Stimulated activated naive CD4-positive, alpha-beta T cell (primary cell): ENCODE measurements around the gene ARG2.

Experiments used
- DNase-seq, 6 experiments: peaks; one replicate each; lab custom pipeline; 2025; lab: John Stamatoyannopoulos, UW

The ARG2 gene

DNA sequence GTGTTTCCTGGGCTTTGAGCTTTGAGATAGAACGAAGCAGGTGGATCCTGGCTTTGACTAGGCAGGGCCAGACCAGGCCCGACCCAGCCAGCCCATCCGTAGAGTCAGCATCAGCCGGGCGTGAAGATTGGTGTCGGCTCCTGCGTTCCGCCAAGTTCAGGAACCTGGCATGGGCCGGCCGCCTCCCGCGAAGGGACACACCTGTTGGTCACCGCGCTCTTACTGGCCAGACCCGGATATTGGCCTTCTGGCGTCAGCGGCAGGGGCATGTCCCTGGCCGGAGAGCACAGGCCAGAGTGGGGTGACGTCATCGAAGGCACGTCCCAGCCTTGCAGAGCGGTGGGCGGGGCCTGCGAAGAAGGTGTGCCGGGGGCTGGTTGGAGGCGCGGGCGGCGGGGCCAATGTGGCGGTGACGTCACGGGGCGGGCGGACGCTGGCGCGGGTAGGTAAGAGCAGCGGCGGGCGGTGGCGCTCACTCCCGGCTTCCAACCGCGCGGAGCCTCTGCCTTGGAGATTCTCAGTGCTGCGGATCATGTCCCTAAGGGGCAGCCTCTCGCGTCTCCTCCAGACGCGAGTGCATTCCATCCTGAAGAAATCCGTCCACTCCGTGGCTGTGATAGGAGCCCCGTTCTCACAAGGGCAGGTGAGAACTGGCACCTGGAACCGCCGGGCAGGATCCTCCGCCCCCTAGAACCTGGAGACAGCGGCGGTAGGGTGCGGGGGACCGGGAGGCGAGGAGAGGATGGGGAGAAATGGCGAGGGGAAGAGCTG lies at the start of gene ARG2:
Gene ARG2 (plus strand): TSS at position 475 of the 771 bp plus-strand sequence. CDS start 58 bp downstream, at position 533.
- DNase-seq, result peak; percentile 88 to 97 (median 93)

DNA sequence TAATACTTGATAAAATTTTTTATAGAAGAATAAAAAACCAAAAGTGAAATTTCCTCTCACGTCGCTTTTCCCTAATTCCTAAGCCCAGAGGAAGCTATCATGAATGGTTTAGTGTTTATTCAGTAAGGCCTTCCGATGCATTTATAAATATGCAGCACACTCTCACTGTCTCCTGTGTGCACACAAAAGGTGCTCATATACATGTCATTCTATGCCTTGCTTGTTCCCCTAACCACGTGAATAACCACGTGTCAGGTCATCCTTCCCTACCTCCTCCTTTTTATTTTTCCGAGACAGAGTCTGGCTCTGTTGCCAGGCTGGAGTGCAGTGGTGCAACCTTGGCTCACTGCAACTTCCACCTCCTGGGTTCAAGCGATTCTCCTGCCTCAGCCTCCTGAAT lies 49.3 kb upstream of the ARG2 start:
- no peak for DNase-seq

DNA sequence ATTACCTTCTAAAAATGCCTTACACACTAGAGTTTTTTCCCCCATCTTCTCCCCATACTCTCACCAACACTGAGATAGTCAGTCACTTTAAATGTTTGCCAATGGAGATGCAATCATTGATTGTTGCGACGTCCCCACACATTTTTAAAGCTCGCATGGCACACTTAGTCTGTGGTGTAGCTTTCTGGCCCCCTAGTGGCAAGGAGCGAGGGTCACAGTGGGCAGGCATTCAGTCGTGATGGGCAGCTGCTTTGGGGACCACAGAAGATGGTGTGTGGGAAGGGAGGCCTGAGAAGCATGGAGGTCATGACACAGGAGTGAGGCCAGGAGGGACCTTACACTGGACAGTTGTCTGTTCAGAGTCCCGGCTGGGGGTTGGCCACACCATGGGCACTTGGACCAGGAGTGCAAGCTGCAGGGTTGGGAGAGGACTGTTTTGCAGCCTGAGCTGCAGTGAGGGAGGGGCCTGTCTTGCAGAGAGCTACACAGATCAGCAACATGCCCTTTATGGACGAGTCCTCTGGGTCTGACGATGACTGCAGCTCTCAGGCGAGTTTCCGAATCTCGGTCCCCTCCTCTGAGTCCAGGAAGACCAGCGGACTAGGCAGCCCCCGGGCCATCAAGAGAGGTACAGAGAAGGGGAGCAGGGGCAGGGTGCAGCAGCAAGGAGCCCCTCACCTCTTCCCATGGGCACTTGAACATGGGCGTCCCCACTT lies 48.3 kb upstream of the ARG2 start:
- DNase-seq, result peak; percentile 34 to 77 (median 50)

DNA sequence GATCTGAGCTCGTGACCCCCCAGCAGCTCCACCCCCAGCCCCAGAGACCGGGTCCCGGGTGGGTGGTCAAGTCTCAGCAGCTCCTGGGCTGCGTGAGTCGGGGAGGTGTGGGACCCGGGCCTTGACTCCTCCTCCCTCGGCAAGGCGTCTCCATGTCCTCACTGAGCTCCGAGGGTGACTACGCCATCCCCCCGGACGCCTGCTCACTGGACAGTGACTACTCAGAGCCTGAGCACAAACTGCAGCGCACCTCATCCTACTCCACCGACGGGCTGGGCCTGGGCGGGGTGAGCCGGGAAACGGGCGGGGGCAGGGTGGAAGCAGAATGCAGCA lies 47.8 kb upstream of the ARG2 start:
- no peak for DNase-seq

DNA sequence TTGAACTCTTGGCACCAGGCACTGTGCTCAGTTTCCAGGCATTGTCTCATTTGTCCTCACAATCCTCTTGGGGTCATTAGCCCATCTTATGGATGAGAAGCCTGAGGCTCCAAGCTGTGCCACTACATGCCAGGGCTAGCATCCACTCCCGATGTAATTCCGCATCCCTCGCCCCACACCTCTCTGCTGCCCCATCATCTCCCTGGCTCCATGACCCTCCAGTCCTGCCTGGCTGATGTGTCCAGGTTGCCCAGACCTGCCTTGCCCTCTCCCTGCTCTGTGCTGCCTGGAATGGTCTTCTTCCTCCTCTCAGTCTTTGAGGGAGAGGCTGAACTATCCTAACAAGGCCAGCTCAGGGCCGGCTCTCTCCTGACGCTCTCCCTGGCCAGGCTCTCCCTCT lies 47.1 kb upstream of the ARG2 start:
- DNase-seq, result no peak

DNA sequence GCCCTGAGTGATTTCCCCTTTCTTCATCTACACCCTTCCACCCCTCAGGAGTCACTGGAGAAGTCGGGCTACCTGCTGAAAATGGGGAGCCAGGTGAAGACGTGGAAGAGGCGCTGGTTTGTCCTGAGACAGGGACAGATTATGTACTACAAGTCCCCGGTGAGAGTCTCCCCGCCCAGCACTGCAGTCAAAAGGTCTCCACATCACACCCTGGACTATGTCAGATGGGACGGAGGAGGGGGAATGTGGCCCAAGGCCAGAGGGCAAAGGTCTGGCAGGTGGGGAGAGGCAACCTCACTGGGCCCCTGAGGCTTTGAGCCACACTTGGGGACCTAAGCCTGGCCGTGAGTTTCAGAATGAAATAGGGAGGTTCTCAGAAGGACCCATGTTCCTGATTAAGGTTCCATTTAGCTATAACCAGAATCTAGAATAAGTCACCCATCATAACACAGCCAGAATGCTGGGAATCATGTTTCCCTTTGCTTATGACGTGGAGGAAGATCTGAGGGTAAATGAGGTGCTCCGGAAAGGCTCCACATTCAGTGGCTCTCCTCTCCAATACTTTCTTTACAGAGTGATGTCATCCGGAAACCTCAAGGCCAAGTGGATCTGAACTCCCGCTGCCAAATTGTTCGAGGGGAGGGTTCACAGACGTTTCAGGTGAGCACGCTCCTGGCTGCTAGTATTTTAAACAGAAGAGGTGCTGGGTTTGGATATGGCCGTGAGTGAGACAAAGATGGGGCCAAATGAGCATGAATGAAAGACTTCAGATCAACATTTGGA lies 46.3 kb upstream of the ARG2 start:
- DNase-seq, result no peak

DNA sequence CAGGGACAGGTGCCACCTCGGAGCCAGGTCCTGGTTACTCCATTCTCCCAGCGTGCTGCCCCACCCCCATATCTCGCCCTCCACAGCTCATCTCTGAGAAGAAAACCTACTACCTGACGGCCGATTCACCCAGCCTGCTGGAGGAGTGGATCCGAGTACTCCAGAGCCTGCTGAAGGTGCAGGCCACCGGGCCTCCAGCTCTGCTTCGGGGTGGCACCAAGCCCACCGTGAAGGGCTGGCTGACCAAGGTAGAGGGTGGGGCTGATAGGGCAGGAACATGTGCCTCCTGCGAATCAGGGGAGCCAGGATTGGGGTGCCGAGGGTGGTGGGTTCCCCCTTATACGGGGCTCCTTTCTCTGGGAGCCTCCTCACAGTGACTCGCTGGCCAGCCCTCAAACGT lies 45.6 kb upstream of the ARG2 start:
- DNase-seq, result no peak

DNA sequence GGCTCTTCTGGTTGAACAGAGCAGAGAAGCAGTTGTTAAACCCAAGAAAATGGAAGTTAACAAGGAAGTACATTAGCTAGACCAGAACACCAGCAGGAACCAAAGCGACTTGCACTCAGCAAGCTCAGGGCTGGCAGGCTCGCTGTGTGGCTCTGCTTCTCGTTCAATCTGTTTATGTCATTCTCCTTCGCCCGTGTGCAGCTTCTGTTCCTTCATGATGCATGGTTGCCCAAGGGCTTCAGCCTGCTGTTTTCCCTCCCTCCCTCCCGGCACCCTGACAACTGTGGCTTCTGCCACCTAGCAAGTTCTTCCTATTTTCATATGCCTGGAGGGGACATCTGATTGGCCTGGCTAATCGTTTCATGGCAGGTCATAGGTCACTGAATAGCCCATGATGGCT lies 44.9 kb upstream of the ARG2 start:
- DNase-seq, result no peak

DNA sequence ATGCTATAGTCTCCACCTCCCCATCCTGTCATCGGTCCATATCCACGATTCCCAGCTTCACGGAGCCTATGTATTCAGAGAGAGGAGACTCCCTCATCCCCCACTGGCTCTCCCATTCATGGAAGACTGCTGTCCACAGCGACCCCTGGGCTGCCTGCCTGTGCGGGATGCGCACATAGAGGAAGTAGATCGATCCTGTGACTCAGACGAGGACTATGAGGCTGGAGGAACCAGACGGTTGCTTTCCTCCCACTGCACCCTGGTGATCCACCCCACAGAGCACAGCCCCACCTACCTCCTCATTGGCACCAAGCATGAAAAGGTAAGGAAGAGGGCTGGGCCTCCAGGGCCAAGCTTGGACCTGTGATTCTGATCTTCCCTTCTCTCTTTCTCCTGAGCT lies 44.0 kb upstream of the ARG2 start:
- DNase-seq, result no peak

DNA sequence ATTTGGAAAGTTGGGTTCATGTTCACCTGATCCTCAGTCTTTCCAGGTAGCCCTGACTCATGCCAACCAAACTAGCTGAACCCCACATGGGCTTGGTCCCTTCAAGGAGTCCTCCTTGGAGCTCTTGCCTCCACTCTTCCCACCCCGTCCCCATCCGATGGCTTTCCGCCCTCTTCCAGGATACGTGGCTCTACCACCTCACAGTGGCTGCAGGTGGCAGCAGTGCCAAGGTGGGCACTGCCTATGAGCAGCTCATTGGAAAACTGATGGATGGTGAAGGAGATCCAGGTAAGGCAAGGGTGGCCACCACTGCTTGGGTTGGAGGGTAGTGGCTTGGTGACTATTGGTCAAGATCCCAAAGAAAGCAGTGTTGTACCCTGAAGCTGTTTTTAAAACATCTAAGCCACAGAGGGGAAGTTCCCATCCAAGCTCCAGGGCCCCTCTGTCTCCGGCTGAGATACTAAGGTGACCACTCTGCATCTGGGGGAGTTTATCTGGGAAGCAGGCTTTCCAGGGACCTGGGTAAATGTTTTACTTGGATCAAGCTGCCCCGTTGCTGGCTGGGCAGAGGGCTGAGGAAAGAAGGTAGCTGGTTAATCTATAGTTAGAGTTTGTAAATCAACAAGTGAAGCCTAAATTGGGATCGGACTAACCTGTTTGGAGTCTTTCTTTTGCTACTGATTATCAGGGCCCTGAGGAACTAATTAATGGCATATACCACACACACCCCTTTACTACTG lies 43.3 kb upstream of the ARG2 start:
- DNase-seq, result no peak

DNA sequence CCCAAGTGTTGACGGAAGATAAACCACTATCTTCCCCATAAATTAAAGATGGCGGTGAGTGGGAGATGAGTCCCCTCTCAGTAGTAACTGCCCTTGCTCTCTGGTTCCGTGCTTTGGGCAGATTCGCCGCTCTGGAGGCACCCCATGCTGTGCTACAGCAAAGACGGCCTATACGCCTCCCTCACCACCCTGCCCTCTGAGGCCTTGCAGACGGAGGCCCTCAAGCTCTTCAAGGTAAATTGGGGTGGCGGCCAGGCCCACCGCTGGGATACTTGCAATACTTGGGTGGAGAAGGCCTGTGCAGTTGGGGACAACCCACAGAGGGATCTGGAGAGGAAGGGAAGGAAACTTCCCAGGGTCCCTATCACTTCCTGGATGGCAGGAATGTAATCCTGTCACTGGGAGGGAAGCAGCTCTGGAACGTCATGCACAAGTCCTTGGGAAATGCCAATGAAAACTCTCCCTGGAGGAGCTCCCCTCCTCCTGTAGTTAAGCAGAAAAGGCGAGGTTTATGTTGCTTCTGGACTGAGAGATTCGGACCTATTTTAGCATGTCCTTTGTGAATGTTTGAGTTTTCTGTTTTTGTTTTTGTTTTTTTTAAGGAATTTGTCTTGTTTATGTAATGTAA lies 42.4 kb upstream of the ARG2 start:
- DNase-seq, result no peak

DNA sequence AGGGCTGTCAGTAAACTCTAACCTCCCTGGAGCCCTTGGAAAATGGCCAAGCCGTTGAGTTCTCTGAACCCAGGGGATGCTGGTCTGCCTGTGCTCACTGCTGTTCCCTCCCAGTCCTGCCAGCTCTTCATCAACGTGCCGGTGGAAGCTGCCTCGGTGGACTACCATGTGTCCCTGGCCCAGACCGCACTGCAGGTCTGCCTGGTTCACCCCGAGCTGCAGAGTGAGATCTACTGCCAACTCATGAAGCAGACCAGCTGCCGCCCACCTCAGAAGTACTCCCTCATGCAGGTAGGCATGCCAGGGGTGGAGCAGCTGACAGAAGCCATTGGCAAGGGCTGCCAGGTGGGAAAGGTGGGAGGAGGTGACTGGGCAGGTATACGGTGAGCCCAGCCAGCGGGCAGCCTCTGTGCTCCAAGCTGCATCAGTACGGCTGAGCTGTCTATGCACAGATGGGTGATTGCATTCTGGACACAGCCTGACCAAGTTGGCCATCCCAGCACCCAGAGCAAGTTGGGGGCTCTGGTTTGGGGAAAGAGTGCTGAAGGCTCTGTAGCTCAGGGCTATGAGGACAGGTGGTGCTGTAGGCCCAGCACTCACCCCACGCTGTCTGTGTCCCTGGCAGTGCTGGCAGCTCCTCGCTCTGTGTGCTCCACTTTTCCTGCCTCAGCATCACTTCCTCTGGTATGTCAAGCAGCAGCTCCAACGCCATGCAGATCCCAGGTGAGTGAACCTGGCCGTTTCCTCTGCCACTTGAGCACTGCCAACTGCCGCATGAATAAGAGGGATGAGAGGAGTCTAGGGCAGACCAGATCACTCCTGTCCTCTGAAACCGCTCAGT lies 41.6 kb upstream of the ARG2 start:
- no peak for DNase-seq

DNA sequence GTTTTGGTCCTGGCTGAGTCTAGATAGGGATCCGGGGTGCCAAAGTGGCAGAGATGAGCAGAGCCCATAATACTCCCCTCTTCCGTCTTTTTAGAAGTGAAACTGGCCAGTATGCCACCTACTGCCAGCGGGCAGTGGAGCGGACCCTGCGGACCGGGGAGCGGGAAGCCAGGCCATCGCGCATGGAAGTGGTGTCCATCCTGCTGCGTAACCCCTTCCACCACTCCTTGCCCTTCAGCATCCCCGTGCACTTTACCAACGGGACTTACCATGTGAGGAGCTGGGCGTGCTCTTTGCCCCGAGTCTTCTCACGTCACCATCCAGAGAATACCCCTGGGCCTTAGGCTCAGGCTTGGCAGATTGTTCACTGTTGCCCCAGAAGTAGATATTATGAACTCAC lies 40.7 kb upstream of the ARG2 start:
- no peak for DNase-seq

DNA sequence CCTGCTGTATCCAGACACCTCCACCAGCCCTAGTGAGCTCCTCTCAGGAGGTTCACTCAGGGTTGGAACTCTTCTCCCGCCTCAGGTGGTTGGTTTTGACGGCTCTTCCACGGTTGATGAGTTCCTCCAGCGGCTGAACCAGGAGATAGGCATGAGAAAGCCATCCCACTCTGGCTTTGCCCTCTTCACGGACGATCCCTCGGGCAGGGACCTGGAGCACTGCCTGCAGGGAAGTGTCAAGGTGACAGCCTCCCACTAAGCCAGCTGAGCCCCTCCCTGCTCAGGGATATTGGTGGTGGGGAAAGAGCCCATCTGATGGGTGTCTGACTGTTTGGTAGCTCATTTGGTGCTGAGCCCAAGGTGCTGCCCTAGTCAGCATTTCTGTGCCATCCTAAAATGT lies 40.1 kb upstream of the ARG2 start:
- DNase-seq, result no peak

DNA sequence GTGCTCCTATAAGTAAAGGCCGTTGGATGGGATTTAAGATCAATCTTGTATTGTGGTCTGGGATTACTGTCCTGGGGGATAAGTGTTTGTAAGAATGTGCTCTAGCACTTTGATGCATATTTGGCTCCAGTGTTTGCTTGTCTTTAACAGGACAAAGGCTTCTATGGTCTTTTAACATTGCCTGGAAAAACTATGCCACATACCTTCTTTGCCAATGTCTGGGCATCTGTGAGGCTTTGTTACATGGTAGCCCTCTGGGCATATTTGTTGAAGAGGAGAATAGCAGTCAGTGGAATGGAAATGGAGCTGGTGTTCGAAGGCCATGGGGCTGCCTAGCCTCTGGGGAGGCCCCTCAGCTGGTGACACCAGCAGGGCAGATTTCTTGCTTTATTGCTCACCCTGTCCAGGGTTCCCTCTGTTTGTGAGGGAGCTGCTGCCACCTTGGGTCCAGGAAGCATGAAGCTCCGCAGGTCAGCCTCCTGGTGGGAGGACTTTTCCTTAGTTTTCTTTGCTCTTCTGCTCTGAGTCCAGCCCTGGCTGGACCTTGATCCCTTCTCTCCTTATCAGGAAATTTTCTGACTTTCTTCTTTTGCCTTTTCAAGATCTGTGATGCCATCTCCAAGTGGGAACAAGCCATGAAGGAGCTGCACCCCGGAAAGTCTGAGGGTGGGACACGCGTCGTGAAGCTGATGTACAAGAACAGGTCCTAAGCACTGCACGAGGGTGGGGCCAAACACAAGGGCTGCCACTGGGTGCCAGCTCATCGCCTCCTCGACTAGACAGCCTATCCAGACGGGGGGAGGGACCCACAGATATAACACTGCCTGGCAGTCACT lies 39.2 kb upstream of the ARG2 start:
- no peak for DNase-seq

DNA sequence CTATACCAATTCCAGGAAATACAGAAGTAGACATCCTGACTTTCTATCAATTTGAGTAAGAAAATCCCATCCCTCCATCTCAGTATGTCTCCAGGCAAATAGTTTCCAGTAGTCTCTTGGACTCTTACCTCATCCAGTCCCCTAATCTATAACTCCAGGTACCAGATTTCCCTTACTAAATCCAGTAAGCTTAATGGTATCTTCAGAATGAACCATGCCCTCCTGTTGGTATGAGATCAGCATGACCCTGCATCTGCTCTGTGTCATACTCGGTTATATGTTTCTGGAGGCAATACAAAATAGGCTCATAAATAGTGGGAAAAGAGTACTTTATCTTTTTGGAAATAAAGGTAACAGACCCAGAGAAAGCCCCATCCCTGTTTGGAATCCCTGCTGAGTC lies 38.1 kb upstream of the ARG2 start:
- no peak for DNase-seq

DNA sequence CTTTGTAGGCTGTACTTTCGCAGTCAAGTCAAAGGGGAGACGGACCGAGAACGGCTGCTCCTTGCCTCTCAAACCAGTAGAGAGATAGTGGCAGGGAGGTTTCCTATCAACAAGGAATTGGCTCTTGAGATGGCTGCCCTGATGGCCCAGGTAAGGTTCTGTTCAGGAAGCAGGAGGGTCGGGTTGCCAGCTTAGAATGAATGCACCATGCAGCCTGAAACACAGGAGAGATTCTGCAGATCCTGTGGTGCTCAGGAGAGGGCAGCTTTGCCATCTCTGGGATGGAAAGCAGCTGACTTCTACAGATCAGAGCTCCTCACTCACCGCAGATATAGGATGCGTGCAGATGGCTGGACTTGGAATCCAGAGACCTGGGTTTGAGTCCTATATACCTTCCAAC lies 37.7 kb upstream of the ARG2 start:
- DNase-seq, result no peak

DNA sequence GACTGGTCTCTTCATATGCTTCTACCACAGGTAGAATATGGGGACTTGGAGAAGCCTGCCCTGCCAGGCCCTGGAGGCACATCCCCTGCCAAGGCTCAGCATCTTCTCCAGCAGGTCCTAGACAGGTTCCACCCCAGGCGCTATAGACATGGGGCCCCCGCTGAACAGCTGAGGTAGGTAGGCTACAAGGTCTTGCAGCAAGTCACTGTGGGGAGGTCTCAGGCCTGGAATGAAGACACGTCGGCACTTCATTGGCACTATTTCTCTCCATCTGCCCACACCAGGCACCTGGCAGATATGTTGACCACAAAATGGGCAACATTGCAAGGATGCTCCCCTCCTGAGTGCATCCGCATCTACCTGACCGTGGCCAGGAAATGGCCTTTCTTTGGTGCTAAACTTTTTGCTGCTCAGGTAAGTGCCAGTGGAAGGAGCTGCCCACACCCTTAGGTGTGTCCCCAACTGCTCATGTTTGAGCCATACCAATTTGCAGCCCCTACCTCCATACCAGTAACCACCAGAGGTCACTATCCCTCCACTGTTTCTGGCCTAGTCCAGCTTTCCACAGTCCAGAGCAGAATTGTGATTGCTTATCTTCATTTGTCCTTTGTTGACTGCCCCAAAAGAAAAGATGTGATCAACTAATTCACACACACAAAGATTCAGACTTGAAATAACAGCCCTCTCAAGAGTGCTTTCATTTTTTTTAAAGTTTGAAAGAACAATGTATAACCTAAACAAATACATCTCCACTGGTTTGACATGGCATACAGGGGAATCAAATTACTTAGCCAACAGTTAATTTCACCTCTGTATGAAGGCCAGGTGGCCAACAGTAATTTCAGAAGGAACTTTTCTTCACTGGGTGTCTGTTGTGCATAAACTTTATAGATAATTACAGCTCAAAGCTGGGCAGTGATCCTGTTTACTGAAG lies 35.7 kb upstream of the ARG2 start:
- peak in 4 of 6 experiments; percentile 2 to 35 (median 23) for DNase-seq

DNA sequence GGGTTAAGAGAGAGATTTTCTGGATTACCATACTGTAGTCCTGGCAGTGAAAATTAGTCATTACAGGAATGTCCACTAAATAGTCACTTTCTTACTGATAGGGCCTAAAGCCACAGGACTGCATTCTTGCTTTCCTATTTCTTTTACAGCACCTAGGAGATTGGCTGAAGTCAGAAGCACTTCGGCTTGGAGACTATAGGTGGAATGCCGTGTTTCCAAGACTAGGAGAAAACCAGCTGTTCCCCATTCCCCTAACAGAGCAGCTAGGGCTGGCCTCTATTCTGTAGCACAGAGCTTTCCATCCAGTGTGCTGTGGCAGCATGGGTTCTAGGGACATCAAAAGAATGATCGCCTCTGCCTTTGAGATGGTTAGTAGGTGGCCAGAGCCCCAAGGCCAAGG lies 34.7 kb upstream of the ARG2 start:
- DNase-seq, result no peak
